HG03039 (cell line): Measurements from ENCODE around the gene MAML2.
"Not testable (repeated sequence)": the region's sequence is repeated elsewhere in the genome, so short reads cannot be mapped to it uniquely, and the experiment has no call there.

Experiments
- ATAC-seq: cut with Tn5 transposase; IDR thresholded peaks from one replicate; pipeline ENCODE4 v1.9.1; 2021; ENCODE audit warnings: mild to moderate bottlenecking, moderate library complexity; ENCODE audit not compliant: unreplicated experiment

Gene MAML2

GRCh38 chr11:96193745-96194443, 149.1 kb downstream of the MAML2 start:
- ATAC-seq: no peak

GRCh38 chr11:96191752-96192151, 151.2 kb downstream of the MAML2 start:
- no peak for ATAC-seq

GRCh38 chr11:96189351-96189750, 153.6 kb downstream of the MAML2 start:
- ATAC-seq: no peak

- ATAC-seq: peak; percentile 42
These were observed 154.6 kb downstream of the MAML2 start for GRCh38 chr11:96188243-96189006.

GRCh38 chr11:96187822-96188221, 155.2 kb downstream of the MAML2 start:
- ATAC-seq: no peak

- ATAC-seq: no peak
These were observed 156.2 kb downstream of the MAML2 start for GRCh38 chr11:96186806-96187205.

- ATAC-seq: peak; percentile 74
These were observed 157.7 kb downstream of the MAML2 start for GRCh38 chr11:96185220-96185768.

- not testable (repeated sequence) for ATAC-seq
These were observed 162.1 kb downstream of the MAML2 start for GRCh38 chr11:96180937-96181336.

- no peak for ATAC-seq
These were observed 162.7 kb downstream of the MAML2 start for GRCh38 chr11:96180341-96180740.

- ATAC-seq: no peak
These were observed 163.1 kb downstream of the MAML2 start for GRCh38 chr11:96179905-96180304.

GRCh38 chr11:96178887-96179279, 164.1 kb downstream of the MAML2 start:
- no peak for ATAC-seq

GRCh38 chr11:96178049-96178886, 164.7 kb downstream of the MAML2 start:
- ATAC-seq: no peak

GRCh38 chr11:96177146-96177545, 165.8 kb downstream of the MAML2 start:
- no peak for ATAC-seq

- no peak for ATAC-seq
These were observed 169.1 kb downstream of the MAML2 start for GRCh38 chr11:96173906-96174305.

- ATAC-seq: no peak
These were observed 169.6 kb downstream of the MAML2 start for GRCh38 chr11:96173422-96173821.

- no peak for ATAC-seq
These were observed 170.4 kb downstream of the MAML2 start for GRCh38 chr11:96172604-96173003.

- no peak for ATAC-seq
These were observed 173.7 kb downstream of the MAML2 start for GRCh38 chr11:96169250-96169649.

- no peak for ATAC-seq
These were observed 174.4 kb downstream of the MAML2 start for GRCh38 chr11:96168623-96169022.

GRCh38 chr11:96167787-96168186, 175.2 kb downstream of the MAML2 start:
- ATAC-seq: no peak

GRCh38 chr11:96167203-96167758, 175.7 kb downstream of the MAML2 start:
- ATAC-seq: no peak
